CD14-positive monocyte (primary cell): ENCODE measurements around the gene AMPD3. TPM values are rescaled to one million over a fixed set of nuclear protein-coding genes. Genes with fewer than 3 reads are reported as not detected.

Experiments used
- DNase-seq, 3 donors: peaks; one replicate each; pipeline ENCODE4 v3.0.0-alpha.2; 2011 to 2022
- H2AFZ ChIP-seq: 2 replicates; pipeline ENCODE4 v1.6.0; 2012; ENCODE audit warnings: mild to moderate bottlenecking, low read depth, low read length, inconsistent platforms; ENCODE audit not compliant: insufficient read depth, poor library complexity, severe bottlenecking
- H3K27ac ChIP-seq, 2 donors: 1 replicate in 1 of 2; 2 replicates in 1 of 2; pipeline ENCODE4 v1.5.1; 2012 to 2013; ENCODE audit warnings: low read length in 2 of 2, control low read depth in 1 of 2, inconsistent platforms in 1 of 2, low read depth in 1 of 2, mild to moderate bottlenecking in 1 of 2
- H3K27me3 ChIP-seq, 2 donors: one replicate each; pipeline versions ENCODE4 v1.6.0 to v1.6.1; 2011 to 2013; ENCODE audit warnings: low read length in 2 of 2; ENCODE audit not compliant: control insufficient read depth in 2 of 2, insufficient read depth in 2 of 2
- H3K36me3 ChIP-seq, 2 donors: replicated peaks in 1 of 2; 1 replicate in 1 of 2; 2 replicates in 1 of 2; pipeline versions ENCODE4 v1.5.1 to v1.6.1; 2012 to 2013; ENCODE audit warnings: low read length in 2 of 2, control low read depth in 1 of 2, inconsistent platforms in 1 of 2, mild to moderate bottlenecking in 1 of 2; ENCODE audit not compliant: insufficient read depth in 2 of 2, control insufficient read depth in 1 of 2
- H3K4me1 ChIP-seq, 2 donors: 1 replicate in 1 of 2; 2 replicates in 1 of 2; pipeline versions ENCODE4 v1.5.1 to v1.6.1; 2012 to 2013; ENCODE audit warnings: low read length in 2 of 2, control low read depth in 1 of 2, inconsistent platforms in 1 of 2, mild to moderate bottlenecking in 1 of 2, moderate library complexity in 1 of 2; ENCODE audit not compliant: insufficient read depth in 2 of 2, control insufficient read depth in 1 of 2
- H3K4me2 ChIP-seq: replicated peaks from 2 replicates; pipeline ENCODE3; 2012; ENCODE audit warnings: low read length, moderate library complexity, mild to moderate bottlenecking; ENCODE audit not compliant: poor library complexity, severe bottlenecking; ENCODE audit errors: extremely low read depth
- H3K4me3 ChIP-seq, 3 experiments: fragments of 200-600 bp in 1 of 3; sonication (generic) in 1 of 3; replicated peaks in 1 of 3; 1 replicate in 2 of 3; 2 replicates in 1 of 3; pipeline ENCODE4 v1.5.1; 2011 to 2013; ENCODE audit warnings: low read length in 3 of 3, mild to moderate bottlenecking in 3 of 3, control low read depth in 2 of 3, low read depth in 2 of 3, inconsistent platforms in 1 of 3, moderate library complexity in 1 of 3
- H3K79me2 ChIP-seq: 2 replicates; pipeline ENCODE4 v1.6.0; 2012; ENCODE audit warnings: mild to moderate bottlenecking, control low read depth, inconsistent platforms, low read length, moderate library complexity; ENCODE audit not compliant: insufficient read depth
- H3K9ac ChIP-seq: 2 replicates; pipeline ENCODE4 v1.6.0; 2017; ENCODE audit warnings: low read length, mild to moderate bottlenecking; ENCODE audit not compliant: insufficient read depth, poor library complexity, severe bottlenecking
- H3K9me3 ChIP-seq, 2 donors: replicated peaks in 1 of 2; 1 replicate in 1 of 2; 2 replicates in 1 of 2; pipeline versions ENCODE4 v1.5.1 to v1.6.1; 2012 to 2013; ENCODE audit warnings: low read length in 2 of 2, control low read depth in 1 of 2; ENCODE audit not compliant: control insufficient read depth in 1 of 2, insufficient read depth in 1 of 2
- H4K20me1 ChIP-seq: 2 replicates; pipeline ENCODE4 v1.6.0; 2012; ENCODE audit warnings: mild to moderate bottlenecking, low read length, control low read depth, moderate library complexity; ENCODE audit not compliant: insufficient read depth
- H3K27ac Mint-ChIP-seq, 7 donors: one replicate each; pipeline ENCODE4 v1.8.0; 2020; ENCODE audit warnings: mild to moderate bottlenecking in 7 of 7, mixed read lengths in 7 of 7, moderate library complexity in 6 of 7, inconsistent platforms in 2 of 7
- H3K27me3 Mint-ChIP-seq, 3 donors: one replicate each; pipeline ENCODE4 v1.8.0; 2021 to 2022; ENCODE audit warnings: low read depth in 3 of 3, mild to moderate bottlenecking in 3 of 3, mixed read lengths in 3 of 3, moderate library complexity in 3 of 3, inconsistent platforms in 1 of 3
- H3K36me3 Mint-ChIP-seq, 2 donors: one replicate each; pipeline ENCODE4 v1.8.0; 2020; ENCODE audit warnings: mixed read lengths in 2 of 2, inconsistent platforms in 1 of 2, mild to moderate bottlenecking in 1 of 2
- H3K4me1 Mint-ChIP-seq: one replicate; pipeline ENCODE4 v1.8.0; 2020; ENCODE audit warnings: mild to moderate bottlenecking, mixed read lengths
- H3K4me3 Mint-ChIP-seq, 2 donors: one replicate each; pipeline ENCODE4 v1.8.0; 2020; ENCODE audit warnings: mild to moderate bottlenecking in 2 of 2, mixed read lengths in 2 of 2, moderate library complexity in 1 of 2
- H3K9me3 Mint-ChIP-seq, 7 donors: one replicate each; pipeline ENCODE4 v1.8.0; 2020 to 2022; ENCODE audit warnings: mixed read lengths in 7 of 7, mild to moderate bottlenecking in 6 of 7, moderate library complexity in 6 of 7, inconsistent platforms in 2 of 7
- CTCF ChIP-seq: fragments of 200-600 bp; IDR thresholded peaks from one replicate; pipeline ENCODE4 v1.8.0; 2022; ENCODE audit warnings: antibody characterized with exemption, mild to moderate bottlenecking
- WGBS: methylation state at CpG from one replicate; pipeline ENCODE4 v1.1.5; 2013; ENCODE audit warnings: missing lambda C conversion rate; ENCODE audit not compliant: insufficient coverage; 5-methylcytosine and 5-hydroxymethylcytosine counted together
- intact Hi-C, 2 donors: fragments of 100-400 bp; cut with micrococcal nuclease; formaldehyde crosslinking; loops; one replicate each; pipeline versions ENCODE4 v1.15.0 to v1.15.1; 2023
- polyA plus RNA-seq, 3 donors: library from polyadenylated mRNA; depleted of rRNA in 1 of 3; unstranded in 2 of 3; stranded (reverse) in 1 of 3; fragments of 300-500 nt in 2 of 3; fragments of >200 nt in 1 of 3; fragmentation: Illumina TruSeq in 2 of 3; gene quantifications; 1 replicate in 2 of 3; 2 replicates in 1 of 3; pipeline ENCODE4 v1.2.3, GENCODE V29; 2012 to 2021

AMPD3 gene
- polyA plus RNA-seq, 3 donors = 10.5 to 24.3 (median 14.3) TPM

- peaks cover 4% of the 10 kb centered on the region for H4K20me1 ChIP-seq
- H3K27me3 ChIP-seq = no peaks in the 10 kb centered on the region
- H3K4me2 ChIP-seq = no peak overlapping the region
- H3K79me2 ChIP-seq = peaks cover 2% of the 10 kb centered on the region
- Mint-ChIP-seq H3K27ac (peak overlapping the region in 2 of 7 donors; percentile 22 to 46), H3K27me3 (no peaks in the 10 kb centered on the region), H3K4me3 (no peak overlapping the region), H3K4me1 (peaks cover 23% of the 10 kb centered on the region), H3K36me3 (peaks cover 74 to 86% of the 10 kb centered on the region in 2 donors), H3K9me3 (no peaks in the 10 kb centered on the region)
- H3K4me1 ChIP-seq = peaks cover 32 to 34% of the 10 kb centered on the region in 2 donors
- H3K27ac ChIP-seq = peak overlapping the region in 1 of 2 donors; percentile 10
- H2AFZ ChIP-seq = no peak overlapping the region
- no peaks in the 10 kb centered on the region for H3K9me3 ChIP-seq
- 90% methylated on average over 7 of the region's 10 CpGs for WGBS
- H3K36me3 ChIP-seq = peaks cover 77 to 78% of the 10 kb centered on the region in 2 donors
- H3K4me3 ChIP-seq = no peak overlapping the region
- intact Hi-C loops = no loop called here
- no peak for DNase-seq
- H3K9ac ChIP-seq = no peak overlapping the region
- no peak for TF ChIP-seq CTCF
Observed at GRCh38 chr11:10498426-10499250, 43.6 kb downstream of the AMPD3 start.

GRCh38 chr11:10499452-10499851 lies 44.4 kb downstream of the AMPD3 start:
- intact Hi-C loops = no loop called here
- Mint-ChIP-seq H3K4me3 (no peak overlapping the region), H3K27ac (peak overlapping the region in 3 of 7 donors; percentile 18 to 79 (median 46)), H3K27me3 (no peaks in the 10 kb centered on the region), H3K4me1 (peaks cover 31% of the 10 kb centered on the region), H3K36me3 (peaks cover 69 to 83% of the 10 kb centered on the region in 2 donors), H3K9me3 (no peaks in the 10 kb centered on the region)
- Histone ChIP-seq H3K27me3 (no peaks in the 10 kb centered on the region), H3K36me3 (peaks cover 70% of the 10 kb centered on the region in 2 donors), H3K4me1 (peaks cover 40 to 43% of the 10 kb centered on the region in 2 donors), H3K4me3 (no peak overlapping the region), H3K79me2 (peaks cover 2% of the 10 kb centered on the region), H3K9ac (no peak overlapping the region), H4K20me1 (peaks cover 4% of the 10 kb centered on the region), H3K9me3 (no peaks in the 10 kb centered on the region), H3K27ac (no peak overlapping the region), H3K4me2 (no peak overlapping the region), H2AFZ (no peak overlapping the region)
- TF ChIP-seq CTCF = no peak
- DNase-seq = no peak
- WGBS = 89% methylated on average over 5 of the region's 5 CpGs
